ENCODE results near the gene RALGAPA2.

The RALGAPA2 gene

GRCh38 chr20:20627471-20627870 lies 85.0 kb downstream of the RALGAPA2 start:
- DNase-seq = no peak

GRCh38 chr20:20624914-20625313 lies 87.5 kb downstream of the RALGAPA2 start:
- peak; percentile 94 for DNase-seq

- DNase-seq = no peak
Measured at GRCh38 chr20:20621195-20621594, 91.2 kb downstream of the RALGAPA2 start.

GRCh38 chr20:20614391-20614790 lies 98.1 kb downstream of the RALGAPA2 start:
- DNase-seq = no peak

- no peak for DNase-seq
Measured at GRCh38 chr20:20612251-20612650, 100.2 kb downstream of the RALGAPA2 start.

GRCh38 chr20:20611167-20611566 lies 101.3 kb downstream of the RALGAPA2 start:
- DNase-seq = peak; percentile 20

GRCh38 chr20:20609522-20609921 lies 102.9 kb downstream of the RALGAPA2 start:
- no peak for DNase-seq

- DNase-seq = no peak
Measured at GRCh38 chr20:20608641-20609040, 103.8 kb downstream of the RALGAPA2 start.

- no peak for DNase-seq
Measured at GRCh38 chr20:20608041-20608440, 104.4 kb downstream of the RALGAPA2 start.

GRCh38 chr20:20606881-20607280 lies 105.6 kb downstream of the RALGAPA2 start:
- DNase-seq = no peak

GRCh38 chr20:20606050-20606449 lies 106.4 kb downstream of the RALGAPA2 start:
- DNase-seq = peak; percentile 9

GRCh38 chr20:20604907-20605306 lies 107.5 kb downstream of the RALGAPA2 start:
- no peak for DNase-seq

GRCh38 chr20:20604357-20604756 lies 108.1 kb downstream of the RALGAPA2 start:
- no peak for DNase-seq

GRCh38 chr20:20603339-20603990 lies 109.0 kb downstream of the RALGAPA2 start:
- peak; percentile 88 for DNase-seq

- DNase-seq = no peak
Measured at GRCh38 chr20:20597966-20598365, 114.5 kb downstream of the RALGAPA2 start.

- DNase-seq = no peak
Measured at GRCh38 chr20:20594171-20594530, 118.3 kb downstream of the RALGAPA2 start.

- DNase-seq = peak; percentile 4
Measured at GRCh38 chr20:20593447-20594170, 118.8 kb downstream of the RALGAPA2 start.

- DNase-seq = no peak
Measured at GRCh38 chr20:20585146-20585545, 127.3 kb downstream of the RALGAPA2 start.

GRCh38 chr20:20582734-20583133 lies 129.7 kb downstream of the RALGAPA2 start:
- DNase-seq = no peak

GRCh38 chr20:20580139-20580538 lies 132.3 kb downstream of the RALGAPA2 start:
- DNase-seq = no peak

- DNase-seq = no peak
Measured at GRCh38 chr20:20578838-20579237, 133.6 kb downstream of the RALGAPA2 start.

GRCh38 chr20:20573797-20574196 lies 138.6 kb downstream of the RALGAPA2 start:
- no peak for DNase-seq

GRCh38 chr20:20571068-20571780 lies 141.2 kb downstream of the RALGAPA2 start:
- no peak for DNase-seq

GRCh38 chr20:20568604-20569205 lies 143.7 kb downstream of the RALGAPA2 start:
- peak; percentile 35 for DNase-seq
